Epithelial cell of proximal tubule (primary cell): ENCODE results near the gene CD164L2. TPM values are rescaled to one million over a fixed set of nuclear protein-coding genes. Genes with fewer than 3 reads are reported as not detected.
"Not testable (repeated sequence)": the region's sequence is repeated elsewhere in the genome, so short reads cannot be mapped to it uniquely, and the experiment has no call there.

ENCODE experiments used
- DNase-seq: peaks from one replicate; pipeline ENCODE4 v3.0.0-alpha.2; 2011; ENCODE audit warnings: low read depth
- H3K4me3 ChIP-seq: 2 replicates; pipeline ENCODE4 v1.5.1; 2011; ENCODE audit warnings: low read depth, mild to moderate bottlenecking, low read length
- CTCF ChIP-seq: conservative IDR thresholded peaks from 2 replicates; pipeline ENCODE4 v1.5.1; 2012; ENCODE audit warnings: low read depth, mild to moderate bottlenecking, low read length
- total RNA-seq: library from RNA; depleted of rRNA; stranded (reverse); fragments of >200 nt; gene quantifications from 2 replicates; pipeline ENCODE4 v1.2.3, GENCODE V29; 2015

CD164L2 gene
- total RNA-seq = not detected in 2 replicates

DNA sequence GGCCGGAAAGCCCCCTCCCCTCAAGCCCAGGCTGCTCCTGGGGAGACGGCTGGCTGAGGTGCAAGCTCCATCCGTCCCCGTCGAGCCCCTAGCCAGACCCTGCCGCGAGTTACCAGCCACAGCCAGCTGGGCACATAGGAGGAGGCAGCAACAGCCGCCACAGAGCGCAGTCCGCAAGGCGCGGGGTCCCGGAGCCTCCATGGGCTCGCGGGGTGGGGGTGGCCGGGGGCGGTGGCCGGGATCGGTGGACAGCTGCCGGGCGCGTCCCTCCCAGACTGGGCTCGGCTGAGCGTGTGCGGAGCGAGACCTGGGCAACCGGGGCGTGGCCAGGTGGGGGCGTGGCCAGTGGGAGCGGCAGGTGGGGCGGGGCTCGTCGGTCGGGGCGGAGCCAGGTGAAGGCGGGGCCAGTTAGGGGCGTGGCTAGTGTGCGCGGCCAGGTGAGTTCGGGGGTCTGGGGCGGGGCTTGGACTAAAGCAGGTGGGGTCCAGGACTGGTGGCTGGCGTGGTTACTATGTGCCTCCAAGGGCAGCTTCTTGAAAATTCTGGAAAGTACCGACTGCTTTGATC lies at the start of gene CD164L2:
Gene CD164L2, minus strand, starts transcription at position 295 of the 567 bp plus-strand sequence. Its CDS starts 94 bp downstream, at position 201.
- DNase-seq = no peak
- H3K4me3 ChIP-seq = no peak within 1 kb of the TSS
- TF ChIP-seq CTCF = no peak

DNA sequence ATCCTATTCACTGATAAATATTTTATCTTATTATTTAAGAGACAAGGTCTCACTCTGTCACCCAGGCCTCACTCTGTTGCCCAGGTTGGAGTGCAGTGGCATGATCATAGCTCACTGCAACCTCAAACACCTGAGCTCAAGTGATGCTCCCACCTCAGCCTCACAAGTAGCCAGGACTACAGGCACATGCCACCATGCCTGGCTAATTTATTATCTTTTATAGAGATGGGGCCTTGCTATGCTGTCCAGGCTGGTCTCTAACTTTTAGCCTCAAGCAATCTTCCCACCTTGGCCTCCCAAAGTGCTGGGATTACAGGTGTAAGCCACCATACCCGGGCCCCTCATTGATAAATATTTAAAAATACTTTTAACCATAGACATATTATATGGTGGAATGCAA lies 49.6 kb upstream of the CD164L2 start:
- DNase-seq, H3K4me3 ChIP-seq: not testable (repeated sequence)

DNA sequence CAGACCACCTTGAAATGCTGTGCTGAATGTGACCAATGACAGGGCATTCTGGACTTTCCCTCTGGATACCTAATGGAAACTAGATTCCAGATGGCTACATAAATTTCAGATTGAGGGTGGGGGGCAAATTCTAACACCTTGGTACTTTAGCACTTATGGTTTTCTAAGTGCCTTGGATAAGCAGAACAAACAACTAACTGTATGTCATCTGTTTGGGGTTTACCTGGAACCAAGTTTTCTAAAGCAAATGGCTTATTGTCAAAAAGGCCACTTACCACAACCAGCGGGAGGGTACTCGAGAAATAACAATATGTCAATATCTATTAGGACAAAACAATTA lies 48.4 kb upstream of the CD164L2 start:
- TF ChIP-seq CTCF = no peak
- no peak overlapping the region for H3K4me3 ChIP-seq
- DNase-seq = no peak

DNA sequence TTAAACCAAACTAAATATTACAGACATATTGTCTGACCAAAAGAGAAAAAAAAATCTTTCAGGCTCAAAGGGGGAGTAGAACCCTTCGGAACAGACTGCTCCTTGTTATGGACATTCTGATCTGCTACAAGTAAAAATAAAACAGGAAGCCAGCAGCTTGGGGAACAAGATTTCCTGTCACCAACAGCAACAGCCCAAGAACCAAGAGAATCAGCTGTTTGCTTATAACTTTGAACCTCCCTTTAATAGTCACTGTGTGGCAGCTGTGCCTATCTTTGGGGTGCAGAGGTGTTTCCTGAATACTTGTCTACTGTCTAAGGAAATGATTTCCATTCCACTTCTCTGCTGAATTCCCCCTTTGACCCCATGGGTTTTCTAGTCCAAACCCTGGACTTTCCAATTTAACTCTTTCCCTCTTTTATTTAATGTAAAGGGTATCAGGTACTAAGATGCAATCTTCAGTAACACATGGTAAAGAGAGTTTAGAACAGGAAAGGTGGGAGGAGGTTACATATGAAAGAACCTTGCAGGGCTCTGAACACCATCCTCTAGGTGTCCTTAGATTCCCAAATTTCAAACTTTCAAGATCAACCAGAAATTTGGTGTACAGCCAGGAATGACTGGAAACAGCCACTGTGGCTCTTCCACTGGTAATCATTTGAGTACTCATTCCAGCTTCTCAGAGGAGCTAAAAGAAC lies 47.9 kb upstream of the CD164L2 start:
- H3K4me3 ChIP-seq = no peak overlapping the region
- no peak for DNase-seq
- TF ChIP-seq CTCF = no peak

- H3K4me3 ChIP-seq = no peak overlapping the region
- TF ChIP-seq CTCF = no peak
- DNase-seq = no peak
Observed at GRCh38 chr1:27429029-27429425, 45.9 kb upstream of the CD164L2 start.

GRCh38 chr1:27428316-27429028 lies 45.3 kb upstream of the CD164L2 start:
- DNase-seq = no peak
- no peak overlapping the region for H3K4me3 ChIP-seq
- no peak for TF ChIP-seq CTCF

- no peak overlapping the region for H3K4me3 ChIP-seq
- TF ChIP-seq CTCF = no peak
- DNase-seq = no peak
Observed at GRCh38 chr1:27427816-27428315, 44.7 kb upstream of the CD164L2 start.
